AG09319 (cell line): ENCODE data around the gene QRFPR.

Source experiments
- DNase-seq: peaks from one replicate; pipeline ENCODE4 v3.0.0-alpha.2; 2010; ENCODE audit warnings: low read depth; ENCODE audit errors: extremely low read depth
- TF ChIP-seq, protein P1 (sequence below): IDR thresholded peaks from 2 replicates; pipeline ENCODE4 v1.5.1; 2011; ENCODE audit warnings: low read depth, mild to moderate bottlenecking, inconsistent platforms, low read length, moderate library complexity

Gene QRFPR

DNA sequence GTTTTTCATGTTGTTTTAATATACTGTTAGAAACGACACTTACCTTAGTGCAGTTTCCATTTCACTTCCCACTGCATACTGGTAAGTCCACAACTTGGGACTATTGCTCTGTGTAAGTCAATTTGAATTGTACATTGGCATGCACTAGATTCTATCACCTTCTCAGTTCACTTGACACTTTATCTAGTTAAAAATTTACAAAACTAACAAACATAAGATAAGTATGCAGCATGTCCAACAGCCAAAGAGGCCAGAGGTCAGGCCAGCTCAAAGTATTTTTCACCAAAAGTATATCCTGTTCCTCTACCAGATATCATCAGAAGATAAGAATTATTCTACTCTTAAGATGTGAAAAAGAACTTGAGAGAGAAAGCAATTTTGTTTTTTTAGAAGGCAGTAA is 75.9 kb downstream of the QRFPR start:
- TF ChIP-seq, protein P1, sequence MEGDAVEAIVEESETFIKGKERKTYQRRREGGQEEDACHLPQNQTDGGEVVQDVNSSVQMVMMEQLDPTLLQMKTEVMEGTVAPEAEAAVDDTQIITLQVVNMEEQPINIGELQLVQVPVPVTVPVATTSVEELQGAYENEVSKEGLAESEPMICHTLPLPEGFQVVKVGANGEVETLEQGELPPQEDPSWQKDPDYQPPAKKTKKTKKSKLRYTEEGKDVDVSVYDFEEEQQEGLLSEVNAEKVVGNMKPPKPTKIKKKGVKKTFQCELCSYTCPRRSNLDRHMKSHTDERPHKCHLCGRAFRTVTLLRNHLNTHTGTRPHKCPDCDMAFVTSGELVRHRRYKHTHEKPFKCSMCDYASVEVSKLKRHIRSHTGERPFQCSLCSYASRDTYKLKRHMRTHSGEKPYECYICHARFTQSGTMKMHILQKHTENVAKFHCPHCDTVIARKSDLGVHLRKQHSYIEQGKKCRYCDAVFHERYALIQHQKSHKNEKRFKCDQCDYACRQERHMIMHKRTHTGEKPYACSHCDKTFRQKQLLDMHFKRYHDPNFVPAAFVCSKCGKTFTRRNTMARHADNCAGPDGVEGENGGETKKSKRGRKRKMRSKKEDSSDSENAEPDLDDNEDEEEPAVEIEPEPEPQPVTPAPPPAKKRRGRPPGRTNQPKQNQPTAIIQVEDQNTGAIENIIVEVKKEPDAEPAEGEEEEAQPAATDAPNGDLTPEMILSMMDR = no peak
- no peak for DNase-seq

DNA sequence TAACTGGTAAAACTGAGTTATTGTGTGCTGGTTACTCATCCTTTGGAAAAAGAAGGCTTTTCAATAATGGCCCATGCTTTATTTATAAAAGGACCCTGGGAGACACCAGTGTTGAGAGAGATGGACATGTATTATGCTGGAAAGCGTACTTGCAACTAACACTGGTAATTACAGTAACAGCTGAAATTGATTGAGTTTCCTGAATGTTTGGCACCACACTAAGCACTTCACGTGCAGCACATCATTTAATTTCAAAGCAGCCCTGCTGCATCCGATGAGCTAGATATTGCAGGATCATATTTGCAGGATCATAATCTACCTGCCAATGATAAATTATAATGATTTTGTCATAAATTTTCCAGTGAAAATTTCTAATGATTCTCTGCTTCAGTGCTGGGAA is 81.5 kb downstream of the QRFPR start:
- TF ChIP-seq, protein P1 = no peak
- DNase-seq = no peak

DNA sequence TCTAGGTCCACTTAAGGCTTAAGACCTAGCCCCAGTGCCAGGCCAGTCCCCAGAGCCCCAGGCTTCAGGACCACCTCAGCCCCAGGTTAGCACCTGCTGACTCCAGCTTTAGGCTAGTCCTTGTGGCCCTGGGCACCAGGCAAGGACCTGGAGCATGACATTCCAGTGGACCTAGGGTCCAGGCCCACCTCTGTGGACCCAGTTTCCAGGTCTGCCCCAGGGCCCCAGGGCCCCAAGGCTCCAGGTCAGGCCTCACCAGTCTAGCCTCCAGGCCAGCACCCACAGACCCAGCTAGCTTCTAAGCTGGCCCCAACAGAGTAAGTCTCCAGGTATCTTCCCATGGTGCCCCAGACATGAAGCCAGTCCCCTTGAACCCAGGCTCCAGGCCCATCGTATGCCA is 97.5 kb downstream of the QRFPR start:
- TF ChIP-seq, protein P1 = no peak

GRCh38 chr4:121280425-121280824 is 100.4 kb downstream of the QRFPR start:
- DNase-seq = no peak
- TF ChIP-seq, protein P1 = no peak

More for the DNA sequence above, 97.5 kb downstream of the QRFPR start:
- no peak for DNase-seq

- TF ChIP-seq, protein P1 = no peak
- DNase-seq = no peak
Observed at GRCh38 chr4:121278811-121279368, 101.9 kb downstream of the QRFPR start.
